IPS-18a (cell line): Measurements from ENCODE around the gene KBTBD2.
"Not testable (repeated sequence)": the region's sequence is repeated elsewhere in the genome, so short reads cannot be mapped to it uniquely, and the experiment has no call there.

Experiments used
- H3K27ac ChIP-seq: one replicate; pipeline ENCODE4 v1.5.1; 2013; ENCODE audit warnings: low read length
- H3K27me3 ChIP-seq: one replicate; pipeline ENCODE4 v1.6.1; 2013; ENCODE audit warnings: mild to moderate bottlenecking, low read length; ENCODE audit not compliant: control insufficient read depth, insufficient read depth
- H3K36me3 ChIP-seq: one replicate; pipeline ENCODE4 v1.6.1; 2013; ENCODE audit warnings: low read depth, low read length; ENCODE audit not compliant: control insufficient read depth
- H3K4me1 ChIP-seq: one replicate; pipeline ENCODE4 v1.6.1; 2013; ENCODE audit warnings: low read depth, low read length; ENCODE audit not compliant: control insufficient read depth
- H3K4me3 ChIP-seq: one replicate; pipeline ENCODE4 v1.5.1; 2013; ENCODE audit warnings: low read length
- H3K9ac ChIP-seq: one replicate; pipeline ENCODE4 v1.6.1; 2013; ENCODE audit warnings: mild to moderate bottlenecking, low read length, moderate library complexity
- H3K9me3 ChIP-seq: one replicate; pipeline ENCODE4 v1.6.1; 2013; ENCODE audit warnings: low read depth, low read length; ENCODE audit not compliant: control insufficient read depth

KBTBD2 gene

GRCh38 chr7:32871624-32872371 is 19.8 kb downstream of the KBTBD2 start:
- H3K27ac ChIP-seq, result no peak overlapping the region
- H3K4me1 ChIP-seq, result no peaks in the 10 kb centered on the region
- H3K36me3 ChIP-seq, result peaks cover 42% of the 10 kb centered on the region
- no peak overlapping the region for H3K4me3 ChIP-seq
- no peaks in the 10 kb centered on the region for H3K9me3 ChIP-seq
- H3K9ac ChIP-seq, result no peak overlapping the region
- H3K27me3 ChIP-seq, result no peaks in the 10 kb centered on the region

GRCh38 chr7:32870298-32870697 is 21.3 kb downstream of the KBTBD2 start:
- peaks cover 42% of the 10 kb centered on the region for H3K36me3 ChIP-seq
- H3K9me3 ChIP-seq, result no peaks in the 10 kb centered on the region

GRCh38 chr7:32869716-32870115 is 21.8 kb downstream of the KBTBD2 start:
- Histone ChIP-seq H3K36me3 (peaks cover 42% of the 10 kb centered on the region), H3K9me3 (no peaks in the 10 kb centered on the region), H3K27ac (no peak overlapping the region), H3K27me3 (no peaks in the 10 kb centered on the region), H3K4me1 (no peaks in the 10 kb centered on the region), H3K9ac (no peak overlapping the region), H3K4me3 (no peak overlapping the region)

More at GRCh38 chr7:32870298-32870697, 21.3 kb downstream of the KBTBD2 start:
- no peak overlapping the region for H3K27ac ChIP-seq
- H3K27me3 ChIP-seq, result no peaks in the 10 kb centered on the region
- no peak overlapping the region for H3K4me3 ChIP-seq
- H3K9ac ChIP-seq, result no peak overlapping the region
- no peaks in the 10 kb centered on the region for H3K4me1 ChIP-seq

GRCh38 chr7:32868116-32868515 is 23.4 kb downstream of the KBTBD2 start:
- no peaks in the 10 kb centered on the region for H3K4me1 ChIP-seq
- no peak overlapping the region for H3K27ac ChIP-seq
- peaks cover 35% of the 10 kb centered on the region for H3K36me3 ChIP-seq
- no peak overlapping the region for H3K4me3 ChIP-seq
- no peaks in the 10 kb centered on the region for H3K27me3 ChIP-seq
- H3K9me3 ChIP-seq, result no peaks in the 10 kb centered on the region
- no peak overlapping the region for H3K9ac ChIP-seq

GRCh38 chr7:32865448-32866030 is 26.0 kb downstream of the KBTBD2 start:
- Histone ChIP-seq H3K9me3 (no peaks in the 10 kb centered on the region), H3K27ac (no peak overlapping the region), H3K4me1 (no peaks in the 10 kb centered on the region), H3K27me3 (no peaks in the 10 kb centered on the region), H3K36me3 (peaks cover 15% of the 10 kb centered on the region), H3K9ac (no peak overlapping the region), H3K4me3 (no peak overlapping the region)

- H3K27ac ChIP-seq, H3K4me3 ChIP-seq, H3K27me3 ChIP-seq, H3K9me3 ChIP-seq, H3K36me3 ChIP-seq, H3K9ac ChIP-seq, H3K4me1 ChIP-seq: not testable (repeated sequence)
These were observed 27.7 kb downstream of the KBTBD2 start for GRCh38 chr7:32863872-32864271.

- H3K27me3 ChIP-seq, result no peaks in the 10 kb centered on the region
- H3K9me3 ChIP-seq, result no peaks in the 10 kb centered on the region
- no peaks in the 10 kb centered on the region for H3K36me3 ChIP-seq
- H3K4me1 ChIP-seq, result no peaks in the 10 kb centered on the region
- no peak overlapping the region for H3K27ac ChIP-seq
- H3K9ac ChIP-seq, result no peak overlapping the region
- H3K4me3 ChIP-seq, result no peak overlapping the region
These were observed 31.5 kb downstream of the KBTBD2 start for GRCh38 chr7:32860090-32860489.

- Histone ChIP-seq H3K9ac (no peak overlapping the region), H3K4me1 (no peaks in the 10 kb centered on the region), H3K27me3 (no peaks in the 10 kb centered on the region), H3K27ac (no peak overlapping the region), H3K9me3 (no peaks in the 10 kb centered on the region), H3K36me3 (no peaks in the 10 kb centered on the region), H3K4me3 (no peak overlapping the region)
These were observed 32.9 kb downstream of the KBTBD2 start for GRCh38 chr7:32858648-32859047.

GRCh38 chr7:32857063-32857462 is 34.5 kb downstream of the KBTBD2 start:
- not testable (repeated sequence) for H3K9ac ChIP-seq, H3K4me3 ChIP-seq, H3K27ac ChIP-seq, H3K9me3 ChIP-seq, H3K4me1 ChIP-seq, H3K36me3 ChIP-seq, H3K27me3 ChIP-seq

- not testable (repeated sequence) for H3K9ac ChIP-seq, H3K27ac ChIP-seq, H3K36me3 ChIP-seq, H3K4me3 ChIP-seq, H3K4me1 ChIP-seq, H3K9me3 ChIP-seq, H3K27me3 ChIP-seq
These were observed 35.5 kb downstream of the KBTBD2 start for GRCh38 chr7:32855837-32856775.

- not testable (repeated sequence) for H3K4me1 ChIP-seq
These were observed 40.9 kb downstream of the KBTBD2 start for GRCh38 chr7:32850654-32851053.

More at GRCh38 chr7:32850654-32851053, 40.9 kb downstream of the KBTBD2 start:
- H3K36me3 ChIP-seq, H3K27ac ChIP-seq, H3K9me3 ChIP-seq, H3K4me3 ChIP-seq, H3K27me3 ChIP-seq, H3K9ac ChIP-seq: not testable (repeated sequence)
